Small intestine (tissue), 7 donors: Measurements from ENCODE around the gene PIK3R3. TPM values are rescaled to one million over a fixed set of nuclear protein-coding genes. Genes with fewer than 3 reads are reported as not detected.

Experiments used
- DNase-seq, 2 donors: peaks; one replicate each; pipeline versions ENCODE4 v3.0.0 to v3.0.0-alpha.2; 2013
- FAIRE-seq: peaks from 2 replicates; lab custom pipeline; 2012; peaks lifted over from hg19 to GRCh38; lab: Jason Lieb, UNC
- H3K27ac ChIP-seq, 3 donors: one replicate each; pipeline ENCODE4 v1.5.1; 2013; ENCODE audit warnings: low read length in 2 of 3, mild to moderate bottlenecking in 2 of 3, control low read depth in 1 of 3, inconsistent platforms in 1 of 3, low read depth in 1 of 3, moderate library complexity in 1 of 3
- H3K27me3 ChIP-seq, 3 donors: one replicate each; pipeline ENCODE4 v1.6.1; 2013; ENCODE audit warnings: low read length in 3 of 3, inconsistent platforms in 1 of 3; ENCODE audit not compliant: control insufficient read depth in 3 of 3, insufficient read depth in 3 of 3
- H3K36me3 ChIP-seq, 3 donors: one replicate each; pipeline ENCODE4 v1.6.1; 2013; ENCODE audit warnings: low read length in 3 of 3, inconsistent platforms in 1 of 3, low read depth in 1 of 3, mild to moderate bottlenecking in 1 of 3, moderate library complexity in 1 of 3; ENCODE audit not compliant: control insufficient read depth in 3 of 3, insufficient read depth in 2 of 3
- H3K4me1 ChIP-seq, 3 donors: one replicate each; pipeline ENCODE4 v1.6.1; 2013; ENCODE audit warnings: low read length in 2 of 3, inconsistent platforms in 1 of 3, low read depth in 1 of 3, mild to moderate bottlenecking in 1 of 3, moderate library complexity in 1 of 3; ENCODE audit not compliant: control insufficient read depth in 3 of 3, insufficient read depth in 2 of 3
- H3K4me3 ChIP-seq, 3 donors: one replicate each; pipeline ENCODE4 v1.5.1; 2013; ENCODE audit warnings: low read length in 3 of 3, control low read depth in 1 of 3, inconsistent platforms in 1 of 3, low read depth in 1 of 3, mild to moderate bottlenecking in 1 of 3, moderate library complexity in 1 of 3
- H3K9me3 ChIP-seq, 2 donors: one replicate each; pipeline ENCODE4 v1.6.1; 2013; ENCODE audit warnings: low read depth in 1 of 2, low read length in 1 of 2; ENCODE audit not compliant: control insufficient read depth in 2 of 2, insufficient read depth in 1 of 2
- WGBS, 3 donors: extraction: QIAGEN DNeasy Blood & Tissue Kit; methylation state at CpG; one replicate each; pipeline ENCODE4 v1.1.7; 2013; 5-methylcytosine and 5-hydroxymethylcytosine counted together
- polyA plus RNA-seq, 4 donors: library from polyadenylated mRNA; stranded (reverse) in 3 of 4; unstranded in 1 of 4; fragments of 200-250 nt in 3 of 4; fragments of 120-200 nt in 1 of 4; gene quantifications; one replicate each; pipeline versions ENCODE4 v1.2.1 to v1.2.3, GENCODE V29; 2013
- donor health status: healthy with polysubstance abuse.
- donor health status: control.
- donor health status: control.
- donor health status: Bipolar disorder and iron deficiency.
- donor health status: healthy.

Gene PIK3R3
- polyA plus RNA-seq, 4 donors, result 1.6 to 13.5 (median 3.6) TPM

DNA sequence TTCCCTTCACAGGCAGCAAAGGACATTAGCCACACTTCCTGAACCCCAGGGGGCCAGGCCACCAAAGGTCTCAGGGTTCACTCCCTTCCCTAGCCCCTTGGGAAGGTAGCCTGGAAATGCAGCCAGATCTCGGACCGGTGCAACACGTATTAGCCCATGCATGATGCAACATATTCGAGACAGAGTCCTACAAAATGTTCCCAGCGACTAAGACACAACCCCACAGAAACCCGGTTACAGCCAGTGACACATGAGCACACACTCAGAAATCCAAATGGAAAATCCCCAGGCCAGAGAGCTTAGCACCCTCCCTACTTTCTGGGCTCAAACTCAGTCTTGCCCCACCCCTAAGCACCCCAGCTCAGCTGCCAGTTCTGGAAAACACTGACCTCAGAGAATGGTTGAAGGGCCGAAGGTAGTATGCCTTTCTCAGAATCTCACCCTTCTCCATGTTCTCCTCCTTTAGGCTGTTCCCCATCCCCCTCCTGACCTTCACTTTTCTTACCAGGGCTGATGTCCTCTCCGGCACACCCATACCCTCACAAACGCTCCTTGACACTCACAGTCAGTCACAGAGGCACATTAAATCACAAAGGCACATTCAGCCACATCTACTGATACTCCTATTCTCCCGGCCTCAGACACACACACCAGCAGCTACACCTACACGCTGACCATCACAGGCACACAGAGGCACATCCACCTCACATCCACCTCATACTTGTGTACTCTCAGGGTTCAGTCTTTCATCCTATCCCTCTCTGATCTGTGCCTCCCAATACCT is 42.2 kb upstream of the PIK3R3 start, which contains the start of gene TSPAN1:
TSPAN1 (plus strand) TSS at position 640 of the 784 bp plus-strand sequence. CDS start 6,021 bp downstream, outside the sequence.
- Histone ChIP-seq H3K36me3 (peaks cover 0 to 2% (median 0%) of the 10 kb centered on the region in 3 donors), H3K27ac (peak within 1 kb of the TSS in 1 of 3 donors; percentile 34), H3K9me3 (no peaks in the 10 kb centered on the region), H3K27me3 (no peaks in the 10 kb centered on the region), H3K4me1 (peaks cover 0 to 7% (median 0%) of the 10 kb centered on the region in 3 donors), H3K4me3 (no peak within 1 kb of the TSS)
- FAIRE-seq (no peak), DNase-seq (no peak)
- 48 to 57% (median 49%) methylated on average over 11 of the region's 11 CpGs for WGBS, 3 donors

DNA sequence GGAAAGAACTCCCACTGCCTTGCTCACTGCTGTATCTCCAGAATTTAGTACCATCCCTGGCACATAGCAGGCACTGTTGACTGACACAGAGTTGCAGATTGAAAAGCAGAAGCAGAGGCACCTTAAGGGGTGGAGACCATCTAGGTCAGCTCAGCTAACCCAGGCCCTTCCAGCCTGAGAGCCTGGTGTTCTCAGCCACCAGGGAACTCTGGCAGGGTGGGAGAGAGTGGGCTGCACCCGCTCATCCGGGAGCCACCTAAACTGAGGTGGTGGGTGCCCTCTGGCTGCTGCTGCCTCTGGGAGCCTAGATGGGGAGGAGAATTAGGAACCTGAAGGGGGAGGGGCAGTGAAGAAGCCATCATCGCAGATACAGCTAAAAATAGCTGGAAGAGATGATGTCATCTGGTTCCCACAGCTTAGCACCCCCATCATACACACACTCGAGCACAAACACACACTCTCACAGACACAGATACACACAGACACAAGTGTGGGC is 41.0 kb upstream of the PIK3R3 start:
- H3K27me3 ChIP-seq, result no peaks in the 10 kb centered on the region
- WGBS, 3 donors, result 46 to 65% (median 53%) methylated on average over 4 of the region's 4 CpGs
- no peak overlapping the region for H3K4me3 ChIP-seq
- DNase-seq (no peak), FAIRE-seq (no peak)
- no peaks in the 10 kb centered on the region for H3K9me3 ChIP-seq
- peaks cover 0 to 2% (median 0%) of the 10 kb centered on the region in 3 donors for H3K36me3 ChIP-seq
- H3K4me1 ChIP-seq, result no peaks in the 10 kb centered on the region
- H3K27ac ChIP-seq, result no peak overlapping the region

- no peak for DNase-seq
- no peak for FAIRE-seq
- no peak overlapping the region for H3K4me3 ChIP-seq
- H3K27me3 ChIP-seq, result peaks cover 0 to 6% (median 0%) of the 10 kb centered on the region in 3 donors
- H3K9me3 ChIP-seq, result no peaks in the 10 kb centered on the region
- peaks cover 0 to 2% (median 0%) of the 10 kb centered on the region in 3 donors for H3K36me3 ChIP-seq
- peak overlapping the region in 1 of 3 donors; percentile 43 for H3K27ac ChIP-seq
- H3K4me1 ChIP-seq, result peaks cover 0 to 3% (median 0%) of the 10 kb centered on the region in 3 donors
- 40 to 77% (median 54%) methylated on average over 4 of the region's 4 CpGs for WGBS, 3 donors
These were observed 39.9 kb upstream of the PIK3R3 start for GRCh38 chr1:46172321-46172720.

DNA sequence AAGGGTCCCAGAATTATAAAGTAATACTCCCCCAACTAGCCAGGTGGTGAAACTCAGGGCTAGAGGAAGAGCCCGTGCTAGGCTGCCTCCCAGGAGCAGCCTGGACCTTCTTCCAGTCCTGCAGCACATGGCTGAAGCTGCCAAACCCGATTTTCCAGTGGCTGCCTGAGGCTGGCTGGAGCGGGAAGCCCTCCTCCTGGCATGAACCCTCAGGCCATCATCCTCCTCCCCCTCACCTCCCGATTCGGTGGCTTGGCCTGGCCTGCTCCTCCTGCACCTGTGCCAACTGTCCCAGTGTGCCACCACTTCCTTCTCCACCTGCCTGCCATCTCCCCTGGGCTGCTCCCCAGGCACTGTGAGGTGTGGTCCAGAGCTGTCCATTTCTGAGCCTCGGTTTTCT is 39.4 kb upstream of the PIK3R3 start:
- H3K4me1 ChIP-seq, result peaks cover 0 to 7% (median 0%) of the 10 kb centered on the region in 3 donors
- no peaks in the 10 kb centered on the region for H3K9me3 ChIP-seq
- peaks cover 0 to 2% (median 0%) of the 10 kb centered on the region in 3 donors for H3K36me3 ChIP-seq
- FAIRE-seq (no peak), DNase-seq (no peak)
- 14 to 48% (median 25%) methylated on average over 6 of the region's 6 CpGs for whole genome bisulfite sequencing, 3 donors
- H3K27ac ChIP-seq, result peak overlapping the region in 1 of 3 donors; percentile 43
- H3K27me3 ChIP-seq, result peaks cover 0 to 11% (median 0%) of the 10 kb centered on the region in 3 donors
- H3K4me3 ChIP-seq, result no peak overlapping the region

- peaks cover 0 to 2% (median 0%) of the 10 kb centered on the region in 3 donors for H3K36me3 ChIP-seq
- peaks cover 0 to 16% (median 0%) of the 10 kb centered on the region in 3 donors for H3K27me3 ChIP-seq
- DNase-seq, result no peak
- H3K27ac ChIP-seq, result peak overlapping the region in 1 of 3 donors; percentile 43
- no peaks in the 10 kb centered on the region for H3K9me3 ChIP-seq
- 73 to 78% (median 78%) methylated on average over 8 of the region's 8 CpGs for WGBS, 3 donors
- no peak overlapping the region for H3K4me3 ChIP-seq
- FAIRE-seq, result no peak
- peaks cover 0 to 7% (median 0%) of the 10 kb centered on the region in 3 donors for H3K4me1 ChIP-seq
These were observed 38.9 kb upstream of the PIK3R3 start for GRCh38 chr1:46171351-46171750.

- H3K4me1 ChIP-seq, result peaks cover 0 to 7% (median 0%) of the 10 kb centered on the region in 3 donors
- FAIRE-seq, result no peak
- H3K9me3 ChIP-seq, result no peaks in the 10 kb centered on the region
- WGBS, 3 donors, result 85 to 93% (median 89%) methylated on average over 3 of the region's 3 CpGs
- no peak overlapping the region for H3K4me3 ChIP-seq
- H3K36me3 ChIP-seq, result peaks cover 0 to 2% (median 0%) of the 10 kb centered on the region in 3 donors
- no peak overlapping the region for H3K27ac ChIP-seq
- H3K27me3 ChIP-seq, result peaks cover 0 to 16% (median 0%) of the 10 kb centered on the region in 3 donors
- DNase-seq, result no peak
These were observed 37.5 kb upstream of the PIK3R3 start for GRCh38 chr1:46169811-46170454.

DNA sequence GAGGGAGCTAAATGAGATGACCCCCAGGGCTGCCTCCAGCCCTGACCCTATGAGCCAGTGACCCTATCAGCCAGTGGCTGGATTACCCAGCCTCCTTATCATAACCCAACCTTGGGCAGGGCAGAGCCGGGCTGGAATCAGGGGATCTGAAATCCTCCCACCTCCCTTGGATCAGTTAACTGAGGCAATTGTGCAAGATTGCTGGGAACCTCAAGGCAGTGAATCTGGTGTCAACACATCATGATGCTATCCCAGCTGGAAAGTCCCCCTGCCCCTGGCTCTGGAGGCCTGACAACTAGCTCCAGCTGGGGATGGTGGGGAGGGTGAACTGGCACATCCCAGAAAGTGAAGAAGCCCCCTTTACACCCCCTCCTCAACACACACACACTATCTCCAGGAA is 36.0 kb upstream of the PIK3R3 start:
- Histone ChIP-seq H3K27ac (no peak overlapping the region), H3K36me3 (peaks cover 0 to 2% (median 0%) of the 10 kb centered on the region in 3 donors), H3K27me3 (peaks cover 0 to 20% (median 0%) of the 10 kb centered on the region in 3 donors), H3K9me3 (no peaks in the 10 kb centered on the region), H3K4me3 (no peak overlapping the region), H3K4me1 (peaks cover 0 to 7% (median 0%) of the 10 kb centered on the region in 3 donors)
- DNase-seq (no peak), FAIRE-seq (no peak)
- 76 to 88% (median 78%) methylated on average over 1 of the region's 1 CpG for WGBS, 3 donors
